Tibial nerve (tissue), 4 donors: Measurements from ENCODE around the gene NCOA7.
A peak's percentile ranks its signal among the peaks of the same experiment; 100 is the strongest.

Experiments
- CTCF ChIP-seq, 5 experiments: fragments of 200-600 bp in 3 of 5; fragments of 450-650 bp in 2 of 5; sonication (generic) in 3 of 5; IDR thresholded peaks; one replicate each; pipeline ENCODE4 v1.5.1; 2016 to 2019; ENCODE audit warnings: antibody characterized with exemption in 5 of 5, mild to moderate bottlenecking in 3 of 5, moderate library complexity in 2 of 5
- EP300 ChIP-seq, 2 donors: sonication (generic); formaldehyde crosslinking; IDR thresholded peaks; one replicate each; pipeline ENCODE4 v1.6.1; 2017; ENCODE audit warnings: antibody characterized with exemption in 2 of 2, mild to moderate bottlenecking in 1 of 2
- POLR2A ChIP-seq, 2 donors: fragments of 450-650 bp; IDR thresholded peaks; one replicate each; pipeline ENCODE4 v1.6.1; 2017; ENCODE audit warnings: antibody characterized with exemption in 2 of 2, mild to moderate bottlenecking in 2 of 2, moderate library complexity in 2 of 2

- TF ChIP-seq POLR2A (IDR thresholded peaks at IDR 0.05) = no peak
- TF ChIP-seq CTCF (IDR thresholded peaks at IDR 0.05) = peak; percentile 20 to 59 (median 44)
- TF ChIP-seq EP300 (IDR thresholded peaks at IDR 0.05) = no peak
These were observed 115.6 kb downstream of the NCOA7 start for GRCh38 chr6:125906158-125906998.
